Effector memory CD4-positive, alpha-beta T cell (primary cell): ENCODE data around the gene CCDC51.

Source experiments
- DNase-seq, 3 donors: peaks; one replicate each; pipeline ENCODE4 v3.0.0-alpha.2; 2020
- H3K27ac ChIP-seq: 2 replicates; pipeline ENCODE4 v1.7.0; 2013; ENCODE audit warnings: mild to moderate bottlenecking, low read length, moderate library complexity; ENCODE audit not compliant: insufficient read depth, poor library complexity, severe bottlenecking
- H3K27me3 ChIP-seq: replicated peaks from 2 replicates; pipeline ENCODE4 v1.7.0; 2013; ENCODE audit warnings: mild to moderate bottlenecking, low read length; ENCODE audit not compliant: insufficient read depth, control insufficient read depth, poor library complexity, severe bottlenecking
- H3K36me3 ChIP-seq: 2 replicates; pipeline ENCODE4 v1.7.0; 2013; ENCODE audit warnings: mild to moderate bottlenecking, low read length, moderate library complexity; ENCODE audit not compliant: control insufficient read depth, insufficient read depth
- H3K4me1 ChIP-seq: 2 replicates; pipeline ENCODE4 v1.7.0; 2013; ENCODE audit warnings: low read length, mild to moderate bottlenecking; ENCODE audit not compliant: control insufficient read depth, insufficient read depth, poor library complexity, severe bottlenecking
- H3K4me3 ChIP-seq: 2 replicates; pipeline ENCODE4 v1.7.0; 2013; ENCODE audit warnings: low read length, low read depth, mild to moderate bottlenecking; ENCODE audit not compliant: insufficient read depth, poor library complexity, severe bottlenecking
- H3K9me3 ChIP-seq: 2 replicates; pipeline ENCODE4 v1.7.0; 2013; ENCODE audit warnings: mild to moderate bottlenecking, low read length, moderate library complexity; ENCODE audit not compliant: control insufficient read depth

Gene CCDC51

GRCh38 chr3:48415251-48415953, 24.5 kb downstream of the CCDC51 start:
- Histone ChIP-seq H3K27ac (no peak overlapping the region), H3K36me3 (no peaks in the 10 kb centered on the region), H3K27me3 (no peaks in the 10 kb centered on the region), H3K4me1 (no peaks in the 10 kb centered on the region), H3K9me3 (no peaks in the 10 kb centered on the region), H3K4me3 (no peak overlapping the region)
- no peak for DNase-seq

- no peaks in the 10 kb centered on the region for H3K36me3 ChIP-seq
Observed at GRCh38 chr3:48414376-48415250, 25.3 kb downstream of the CCDC51 start.

GRCh38 chr3:48413611-48414010, 26.3 kb downstream of the CCDC51 start:
- no peaks in the 10 kb centered on the region for H3K36me3 ChIP-seq

More at GRCh38 chr3:48414376-48415250, 25.3 kb downstream of the CCDC51 start:
- no peaks in the 10 kb centered on the region for H3K27me3 ChIP-seq
- H3K9me3 ChIP-seq: no peaks in the 10 kb centered on the region
- no peaks in the 10 kb centered on the region for H3K4me1 ChIP-seq
- H3K27ac ChIP-seq: no peak overlapping the region
- DNase-seq: no peak
- no peak overlapping the region for H3K4me3 ChIP-seq

GRCh38 chr3:48413086-48413485, 26.8 kb downstream of the CCDC51 start:
- Histone ChIP-seq H3K4me3 (no peak overlapping the region), H3K27me3 (no peaks in the 10 kb centered on the region), H3K36me3 (no peaks in the 10 kb centered on the region), H3K9me3 (no peaks in the 10 kb centered on the region), H3K4me1 (no peaks in the 10 kb centered on the region), H3K27ac (no peak overlapping the region)
- no peak for DNase-seq

More at GRCh38 chr3:48413611-48414010, 26.3 kb downstream of the CCDC51 start:
- H3K4me1 ChIP-seq: no peaks in the 10 kb centered on the region
- H3K27ac ChIP-seq: no peak overlapping the region
- H3K4me3 ChIP-seq: no peak overlapping the region
- DNase-seq: no peak
- H3K9me3 ChIP-seq: no peaks in the 10 kb centered on the region
- no peaks in the 10 kb centered on the region for H3K27me3 ChIP-seq

- Histone ChIP-seq H3K4me3 (no peak overlapping the region), H3K36me3 (no peaks in the 10 kb centered on the region), H3K27ac (no peak overlapping the region), H3K27me3 (no peaks in the 10 kb centered on the region), H3K9me3 (no peaks in the 10 kb centered on the region), H3K4me1 (no peaks in the 10 kb centered on the region)
- no peak for DNase-seq
Observed at GRCh38 chr3:48412375-48413001, 27.4 kb downstream of the CCDC51 start.

GRCh38 chr3:48411606-48412374, 28.1 kb downstream of the CCDC51 start:
- Histone ChIP-seq H3K4me3 (no peak overlapping the region), H3K36me3 (no peaks in the 10 kb centered on the region), H3K27me3 (no peaks in the 10 kb centered on the region), H3K9me3 (no peaks in the 10 kb centered on the region), H3K27ac (no peak overlapping the region), H3K4me1 (no peaks in the 10 kb centered on the region)
- no peak for DNase-seq

GRCh38 chr3:48411041-48411588, 28.8 kb downstream of the CCDC51 start:
- Histone ChIP-seq H3K9me3 (no peaks in the 10 kb centered on the region), H3K36me3 (no peaks in the 10 kb centered on the region), H3K27me3 (no peaks in the 10 kb centered on the region), H3K27ac (no peak overlapping the region), H3K4me1 (no peaks in the 10 kb centered on the region), H3K4me3 (no peak overlapping the region)
- DNase-seq: no peak

GRCh38 chr3:48410205-48411040, 29.5 kb downstream of the CCDC51 start:
- H3K27me3 ChIP-seq: no peaks in the 10 kb centered on the region
- no peaks in the 10 kb centered on the region for H3K4me1 ChIP-seq
- H3K27ac ChIP-seq: no peak overlapping the region
- H3K4me3 ChIP-seq: no peak overlapping the region
- no peaks in the 10 kb centered on the region for H3K9me3 ChIP-seq
- no peaks in the 10 kb centered on the region for H3K36me3 ChIP-seq
- no peak for DNase-seq
